HFF-Myc (cell line): ENCODE measurements around the gene NPAS2.
A peak's percentile ranks its signal among the peaks of the same experiment; 100 is the strongest.

ENCODE experiments used
- DNase-seq: peaks from one replicate; pipeline ENCODE4 v3.0.0-alpha.2; 2011; ENCODE audit warnings: low read depth; ENCODE audit errors: extremely low read depth
- H3K4me3 ChIP-seq: replicated peaks from 2 replicates; pipeline ENCODE4 v1.5.1; 2011; ENCODE audit warnings: low read depth, mild to moderate bottlenecking, control low read depth, low read length
- CTCF ChIP-seq: IDR thresholded peaks from 2 replicates; pipeline ENCODE4 v1.5.1; 2012; ENCODE audit warnings: mild to moderate bottlenecking, low read depth, low read length, control low read depth; ENCODE audit errors: missing control alignments

The NPAS2 gene

GRCh38 chr2:100907832-100908231 is 87.9 kb downstream of the NPAS2 start:
- H3K4me3 ChIP-seq, result no peak overlapping the region
- DNase-seq, result no peak
- TF ChIP-seq CTCF, result no peak

GRCh38 chr2:100909534-100910081 is 89.7 kb downstream of the NPAS2 start:
- DNase-seq, result no peak
- TF ChIP-seq CTCF, result no peak
- H3K4me3 ChIP-seq, result no peak overlapping the region

- no peak for TF ChIP-seq CTCF
- DNase-seq, result no peak
- H3K4me3 ChIP-seq, result no peak overlapping the region
These were observed 90.2 kb downstream of the NPAS2 start for GRCh38 chr2:100910111-100910510.

- DNase-seq, result no peak
These were observed 99.4 kb downstream of the NPAS2 start for GRCh38 chr2:100919316-100919715.

GRCh38 chr2:100921685-100922161 is 101.8 kb downstream of the NPAS2 start:
- DNase-seq, result no peak
- H3K4me3 ChIP-seq, result no peak overlapping the region
- TF ChIP-seq CTCF, result no peak

More at GRCh38 chr2:100919316-100919715, 99.4 kb downstream of the NPAS2 start:
- TF ChIP-seq CTCF, result peak; percentile 72
- no peak overlapping the region for H3K4me3 ChIP-seq

- DNase-seq, result no peak
- no peak overlapping the region for H3K4me3 ChIP-seq
- no peak for TF ChIP-seq CTCF
These were observed 103.6 kb downstream of the NPAS2 start for GRCh38 chr2:100923461-100924060.
